Activated gamma-delta T cell treated with Interleukin-2 at 50 U/mL for 16 hours (primary cell): Measurements from ENCODE around the gene CPB1.
"Not testable (repeated sequence)": the region's sequence is repeated elsewhere in the genome, so short reads cannot be mapped to it uniquely, and the experiment has no call there.

Source experiments
- DNase-seq: peaks from one replicate; pipeline ENCODE4 v3.0.0-alpha.2; 2020

Gene CPB1

DNA sequence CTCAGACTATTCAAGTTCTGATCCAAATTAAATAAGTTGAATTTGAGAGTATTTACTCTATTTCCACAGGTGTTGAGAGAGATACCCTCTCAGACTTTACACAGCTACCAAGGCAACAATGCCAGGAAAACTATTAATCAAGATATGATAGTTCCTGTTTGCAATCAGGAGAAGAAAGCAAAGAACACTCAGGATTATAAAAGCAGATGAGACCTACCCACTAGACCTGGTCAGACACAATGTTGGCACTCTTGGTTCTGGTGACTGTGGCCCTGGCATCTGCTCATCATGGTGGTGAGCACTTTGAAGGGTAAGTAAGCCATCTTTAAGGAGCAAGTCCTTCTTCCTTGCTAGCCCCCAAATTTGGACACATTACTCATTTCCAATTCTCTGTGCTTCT is at the start of gene CPB1:
TSS of gene CPB1 (plus strand) at position 227 of the 400 bp plus-strand sequence. CDS start at position 240, 13 bp downstream.
- DNase-seq = no peak

DNA sequence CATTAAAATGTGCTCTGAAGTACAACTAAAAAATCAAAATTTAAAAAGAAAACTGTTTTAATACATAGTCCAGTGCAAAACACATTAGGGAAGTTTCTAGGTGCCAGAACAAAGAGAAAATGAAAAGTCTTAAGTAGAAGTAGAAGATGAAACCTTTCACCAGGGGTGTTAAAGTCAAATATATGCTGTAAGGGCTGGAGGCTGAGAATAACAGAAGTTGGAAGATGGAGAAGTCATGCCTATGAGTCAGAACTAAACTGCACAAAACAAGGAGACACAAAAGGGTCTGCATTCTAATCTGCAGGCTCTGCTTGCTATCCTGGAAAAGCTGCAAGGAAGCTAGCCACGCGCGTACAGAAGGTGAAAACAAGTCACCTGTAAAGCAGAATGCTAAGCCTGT is 48.7 kb upstream of the CPB1 start:
- DNase-seq = no peak

DNA sequence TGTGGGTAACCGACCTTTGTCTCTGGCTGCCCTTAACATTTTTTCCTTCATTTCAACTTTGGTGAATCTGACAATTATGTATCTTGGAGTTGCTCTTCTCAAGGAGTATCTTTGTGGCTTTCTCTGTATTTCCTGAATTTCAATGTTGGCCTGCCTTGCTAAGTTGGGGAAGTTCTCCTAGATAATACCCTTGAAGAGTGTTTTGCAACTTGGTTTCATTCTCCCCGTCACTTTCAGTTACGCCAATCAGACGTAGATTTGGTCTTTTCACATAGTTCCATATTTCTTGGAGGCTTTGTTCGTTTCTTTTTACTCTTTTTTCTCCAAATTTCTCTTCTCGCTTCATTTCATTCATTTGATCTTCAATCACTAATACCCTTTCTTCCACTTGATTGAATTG is 42.6 kb upstream of the CPB1 start:
- DNase-seq = not testable (repeated sequence)

DNA sequence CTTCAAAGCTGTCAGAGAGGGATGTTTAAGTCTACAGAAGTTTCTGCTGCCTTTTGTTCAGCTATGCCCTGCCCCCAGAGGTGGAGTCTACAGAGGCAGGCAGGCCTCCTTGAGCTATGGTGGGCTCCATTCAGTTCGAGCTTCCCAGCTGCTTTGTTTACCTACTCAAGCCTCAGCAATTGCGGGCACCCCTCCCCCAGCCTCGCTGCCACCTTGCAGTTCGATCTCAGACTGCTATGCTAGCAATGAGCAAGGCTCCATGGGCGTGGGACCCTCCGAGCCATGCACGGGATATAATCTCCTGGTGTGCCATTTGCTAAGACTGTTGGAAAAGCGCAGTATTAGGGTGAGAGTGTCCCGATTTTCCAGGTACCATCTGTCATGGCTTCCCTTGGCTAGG is 41.5 kb upstream of the CPB1 start:
- DNase-seq = not testable (repeated sequence)

DNA sequence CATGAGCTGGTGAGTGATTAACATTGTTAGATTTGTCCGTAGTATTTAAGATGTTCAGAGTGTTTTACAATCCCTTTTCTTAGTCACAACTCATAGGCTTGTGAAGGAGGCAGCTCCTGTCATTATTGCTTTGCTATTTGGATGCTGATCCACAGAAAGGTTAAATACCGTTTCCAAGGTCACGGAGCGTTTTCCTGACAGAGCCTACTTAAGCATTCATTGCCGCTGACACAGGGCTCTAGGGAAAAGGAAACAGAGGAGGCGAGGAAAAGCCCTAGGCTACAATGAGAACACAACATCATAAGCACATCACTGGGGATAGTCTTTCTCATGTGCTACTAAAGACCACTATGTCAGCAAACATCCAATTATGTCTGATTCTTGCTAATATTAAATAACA is 38.5 kb upstream of the CPB1 start:
- DNase-seq = no peak

DNA sequence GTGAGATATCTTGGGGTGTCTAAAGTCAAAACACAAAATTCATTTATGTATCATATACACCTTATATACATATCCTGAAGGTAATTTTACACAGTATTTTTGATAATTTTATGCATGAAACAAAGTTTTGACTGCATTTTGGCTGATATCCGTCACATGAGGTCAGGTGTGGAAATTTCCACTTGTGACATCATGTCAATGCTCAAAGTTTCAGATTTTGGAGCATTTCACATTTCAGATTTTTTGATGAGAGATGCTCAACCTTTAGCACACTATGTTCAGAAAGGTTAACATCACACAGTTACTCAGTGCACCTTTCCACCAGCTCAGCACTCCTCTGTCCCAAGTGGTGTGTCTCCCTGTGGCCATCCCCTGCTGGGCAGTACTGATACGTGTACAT is 37.7 kb upstream of the CPB1 start:
- no peak for DNase-seq

DNA sequence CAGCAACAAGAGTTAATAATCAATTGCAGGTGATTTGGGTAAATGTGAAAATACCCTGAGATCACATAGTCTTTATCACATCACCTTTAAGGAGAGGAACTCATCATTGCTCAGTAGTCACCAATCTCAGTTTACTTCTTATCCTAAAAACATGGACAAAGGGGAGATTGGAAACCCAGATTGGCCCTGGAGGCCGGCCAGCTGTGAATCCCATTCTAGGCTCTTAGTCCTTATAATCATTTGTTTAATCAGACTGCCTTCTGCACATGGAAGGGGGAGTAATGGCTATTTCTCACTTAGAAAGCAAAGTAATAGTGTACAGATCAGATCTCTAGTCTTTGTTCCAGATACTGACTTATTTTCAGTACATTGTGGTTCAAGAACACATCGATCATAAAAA is 37.2 kb upstream of the CPB1 start:
- no peak for DNase-seq

DNA sequence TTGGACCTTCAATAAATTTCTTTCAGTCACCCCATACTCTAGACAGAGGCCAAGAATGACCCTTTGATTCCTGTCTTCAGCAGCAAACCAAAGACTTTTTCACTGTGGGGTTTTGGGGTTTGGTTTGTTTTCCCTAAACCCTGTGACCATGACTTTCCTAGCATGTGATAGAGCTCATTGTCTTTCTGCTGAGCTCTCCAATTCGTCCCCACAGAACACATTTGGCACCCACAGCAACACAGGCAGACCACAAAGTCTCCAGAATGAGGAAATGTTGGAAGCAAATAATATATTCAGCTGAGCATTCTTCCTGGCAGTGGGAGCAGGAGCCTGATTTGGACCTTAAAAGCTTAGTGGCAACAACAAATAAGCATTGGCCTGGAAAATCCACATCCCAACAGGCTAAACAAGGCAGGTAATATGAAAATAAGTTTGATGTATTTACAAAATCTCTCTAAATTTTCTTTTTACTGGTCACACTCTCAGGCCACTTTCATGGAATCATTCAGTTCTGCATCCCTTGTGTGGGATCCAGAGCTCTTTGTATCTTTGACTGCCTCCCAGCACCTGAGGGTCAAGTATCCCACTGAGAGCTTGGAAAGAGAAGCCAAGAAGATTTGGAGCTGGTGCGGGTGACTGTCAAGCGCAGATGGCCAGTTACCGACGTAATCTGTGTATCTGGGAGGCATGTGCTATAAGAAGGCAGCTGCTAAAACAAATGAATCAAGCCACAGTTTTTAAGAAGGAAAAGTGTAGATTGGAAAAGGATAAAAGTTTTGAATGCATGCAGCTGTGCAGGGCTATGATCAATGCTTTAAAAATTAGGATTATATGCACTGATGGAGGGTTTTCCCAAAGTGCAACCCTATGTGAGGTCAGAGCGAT is 36.5 kb upstream of the CPB1 start:
- DNase-seq = no peak

DNA sequence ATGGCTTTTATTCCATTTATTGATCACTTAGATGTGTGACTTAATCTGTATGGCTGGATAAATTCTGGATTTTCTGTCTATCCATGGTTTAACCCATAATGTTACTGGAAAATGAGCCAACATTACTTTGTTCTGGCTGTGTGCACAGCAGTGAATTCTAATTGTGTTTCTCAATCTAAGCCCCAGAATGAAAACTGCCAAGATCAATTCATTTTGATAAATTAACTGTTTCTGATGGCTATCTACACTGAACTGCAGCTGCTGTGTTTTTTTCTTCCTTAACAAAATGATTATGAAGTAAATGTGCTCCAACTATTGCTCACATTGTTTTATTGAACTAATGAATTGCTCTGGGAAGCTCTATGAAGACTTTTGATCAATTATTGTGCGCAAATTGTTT is 35.7 kb upstream of the CPB1 start:
- no peak for DNase-seq

DNA sequence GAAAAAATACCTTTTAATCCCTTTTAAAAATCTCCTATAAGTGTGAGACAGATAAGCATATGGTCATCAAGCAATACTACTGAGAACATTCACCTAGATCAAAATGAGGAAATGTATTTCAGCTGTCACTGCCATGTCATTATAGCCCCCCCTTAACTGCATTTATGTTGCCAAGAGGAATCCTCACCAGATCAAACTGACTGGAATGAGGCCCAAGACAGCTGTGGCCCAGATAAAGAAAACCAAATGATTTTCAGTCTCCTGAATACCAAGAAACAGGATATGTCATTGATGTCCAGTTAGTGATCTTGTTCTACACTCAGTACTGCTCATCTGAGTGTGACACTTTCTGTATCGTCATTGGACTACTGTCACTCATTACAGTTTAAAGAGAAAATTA is 35.1 kb upstream of the CPB1 start:
- DNase-seq = no peak

DNA sequence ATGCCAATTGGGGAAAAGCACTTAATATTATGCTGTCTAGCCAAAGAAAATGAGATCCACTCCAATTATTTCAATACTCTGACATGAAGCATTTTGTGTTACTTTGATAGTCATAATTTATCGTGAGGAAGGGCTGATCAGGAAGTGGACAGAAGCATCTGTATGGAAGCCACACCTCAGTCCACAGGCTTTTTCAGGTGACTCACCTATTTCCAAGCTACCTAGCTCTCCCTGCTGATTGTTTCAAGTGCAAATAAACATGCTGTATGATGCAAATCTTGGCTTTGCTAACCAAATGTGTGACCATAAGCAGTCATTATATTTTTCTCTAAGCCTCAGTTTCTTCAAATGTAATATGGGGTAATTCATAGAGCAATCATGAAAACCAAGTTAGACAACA is 30.8 kb upstream of the CPB1 start:
- no peak for DNase-seq

DNA sequence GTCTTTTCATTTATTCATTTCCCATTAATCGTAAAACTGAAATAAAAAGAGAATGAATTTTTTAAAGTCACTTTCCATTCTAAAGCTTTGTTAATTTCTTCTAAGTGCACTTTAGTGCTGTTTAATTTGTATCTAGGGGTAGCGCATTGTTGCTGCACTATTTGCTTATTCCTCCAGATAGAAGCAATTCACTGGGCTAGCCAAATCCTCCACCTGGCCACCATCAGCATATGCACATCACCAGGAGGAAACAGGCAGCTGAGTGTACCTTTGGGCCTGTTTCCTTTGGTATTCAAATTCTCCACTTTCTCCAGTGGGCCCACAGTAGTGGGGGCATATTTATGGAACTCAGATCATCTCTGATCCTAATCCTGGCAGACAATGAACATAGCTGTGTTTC is 29.8 kb upstream of the CPB1 start:
- DNase-seq = no peak

DNA sequence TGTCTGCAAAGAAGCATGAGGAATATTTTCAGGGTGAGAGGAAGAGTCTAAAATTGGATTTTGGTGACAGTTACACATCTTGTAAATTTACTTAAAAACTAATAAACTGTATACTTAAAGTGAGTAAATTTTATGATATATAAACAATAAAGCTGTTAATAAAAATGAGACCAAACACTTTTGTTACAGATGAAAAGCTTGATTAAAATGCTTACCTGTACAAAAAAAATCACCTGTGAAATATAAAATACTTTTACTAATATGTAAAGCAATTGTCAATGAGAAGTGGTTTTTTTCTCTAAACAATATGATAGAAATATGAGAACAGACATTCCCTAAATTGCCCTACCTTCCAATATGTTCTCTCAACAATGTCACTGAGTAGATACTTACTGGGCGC is 27.2 kb upstream of the CPB1 start:
- no peak for DNase-seq

DNA sequence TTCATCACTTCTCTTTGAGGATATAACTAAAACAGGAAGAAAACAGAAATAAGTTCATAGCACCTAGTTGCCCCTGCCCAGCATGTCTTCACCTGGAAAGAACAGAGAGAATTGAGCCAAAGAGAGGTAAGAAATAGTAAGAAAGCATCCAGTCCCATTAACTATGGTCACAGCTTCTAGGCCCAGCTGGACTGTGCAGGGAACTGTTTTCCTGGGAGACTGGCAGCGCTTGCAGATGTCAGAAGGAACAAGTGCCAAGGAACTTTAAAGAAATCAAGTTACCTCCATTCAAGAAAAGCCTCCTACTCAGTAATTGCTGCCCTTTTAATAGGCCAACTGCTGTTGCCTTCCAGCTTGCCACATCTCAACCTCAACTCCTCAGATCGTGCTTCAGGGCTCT is 17.8 kb upstream of the CPB1 start:
- no peak for DNase-seq

DNA sequence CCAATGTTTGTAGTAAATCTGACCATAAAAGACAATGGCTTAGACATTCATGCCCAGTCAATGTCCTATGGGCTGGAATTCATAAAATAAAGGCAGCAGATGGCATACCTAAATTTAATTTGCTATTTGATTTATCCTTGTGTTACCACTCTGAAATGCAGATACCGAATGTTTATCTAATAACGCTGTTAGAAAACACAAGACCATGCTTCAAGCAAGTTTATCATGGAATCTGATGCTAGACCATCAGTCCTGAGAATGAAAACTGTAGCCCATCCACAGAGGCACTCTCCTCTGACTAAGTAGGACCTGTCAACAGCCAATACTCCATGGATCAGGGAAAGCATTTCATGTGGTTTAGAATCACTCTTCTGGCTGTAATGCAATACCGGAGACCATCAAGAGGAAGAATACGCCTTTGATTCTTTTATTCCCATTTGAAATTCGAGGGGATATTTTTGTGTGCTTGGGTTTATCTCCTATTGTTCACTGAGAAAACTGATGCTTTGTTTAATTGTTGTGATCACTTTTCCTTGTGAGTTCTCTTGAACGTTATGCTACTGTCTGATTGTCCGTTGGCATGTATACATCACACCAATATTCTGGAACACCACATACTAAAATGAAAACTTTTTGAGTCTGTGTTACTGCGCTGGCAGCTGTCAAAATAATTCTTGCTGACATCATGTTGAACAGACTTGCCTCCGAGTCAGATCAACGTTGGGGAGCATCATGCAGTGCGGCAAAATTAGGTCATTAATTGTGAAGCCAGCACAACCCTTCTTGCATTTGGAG is 12.1 kb upstream of the CPB1 start:
- DNase-seq = no peak

DNA sequence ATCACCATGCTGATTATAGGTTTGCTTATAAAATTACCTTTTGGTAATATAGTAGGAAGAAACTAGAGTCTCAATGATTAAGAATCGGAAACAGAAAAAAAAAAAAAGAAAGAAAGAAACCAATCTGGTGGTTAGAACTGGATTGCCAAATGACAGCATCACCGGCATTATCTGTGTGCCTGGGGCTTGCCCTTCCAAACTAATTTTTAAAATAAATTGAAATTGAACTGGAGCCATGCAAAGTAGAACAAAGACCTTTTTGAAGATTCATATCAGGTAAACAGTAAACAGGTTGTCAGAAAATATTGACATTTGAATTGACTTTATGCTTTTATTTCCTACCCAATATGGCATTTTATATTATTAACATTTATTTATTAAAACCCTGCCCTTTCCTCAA is 11.2 kb upstream of the CPB1 start:
- no peak for DNase-seq

DNA sequence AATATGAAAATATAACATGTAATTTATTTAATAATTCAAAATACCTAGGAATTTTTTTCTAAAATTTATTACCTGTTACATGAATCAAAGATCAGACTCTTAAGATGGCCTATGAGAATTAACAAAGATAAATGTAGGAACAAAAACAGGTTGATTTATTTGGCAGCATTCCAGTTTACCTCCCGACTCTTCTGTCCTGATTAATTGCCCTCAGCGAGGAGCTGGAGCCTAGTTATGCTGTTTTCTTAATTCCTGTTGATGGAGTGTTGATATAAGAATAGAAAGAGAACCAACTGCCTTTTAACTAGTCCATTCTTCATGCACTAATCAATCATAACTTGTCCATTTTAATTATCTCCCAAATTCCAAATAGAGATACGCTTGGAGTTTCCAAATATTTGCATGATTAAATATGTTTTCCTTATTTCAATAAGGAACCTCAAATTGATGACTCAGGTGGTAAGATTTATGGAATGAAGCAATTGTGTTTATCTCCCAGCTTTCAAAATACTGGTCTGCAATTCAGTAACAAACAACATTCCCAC is 10.6 kb upstream of the CPB1 start:
- no peak for DNase-seq

DNA sequence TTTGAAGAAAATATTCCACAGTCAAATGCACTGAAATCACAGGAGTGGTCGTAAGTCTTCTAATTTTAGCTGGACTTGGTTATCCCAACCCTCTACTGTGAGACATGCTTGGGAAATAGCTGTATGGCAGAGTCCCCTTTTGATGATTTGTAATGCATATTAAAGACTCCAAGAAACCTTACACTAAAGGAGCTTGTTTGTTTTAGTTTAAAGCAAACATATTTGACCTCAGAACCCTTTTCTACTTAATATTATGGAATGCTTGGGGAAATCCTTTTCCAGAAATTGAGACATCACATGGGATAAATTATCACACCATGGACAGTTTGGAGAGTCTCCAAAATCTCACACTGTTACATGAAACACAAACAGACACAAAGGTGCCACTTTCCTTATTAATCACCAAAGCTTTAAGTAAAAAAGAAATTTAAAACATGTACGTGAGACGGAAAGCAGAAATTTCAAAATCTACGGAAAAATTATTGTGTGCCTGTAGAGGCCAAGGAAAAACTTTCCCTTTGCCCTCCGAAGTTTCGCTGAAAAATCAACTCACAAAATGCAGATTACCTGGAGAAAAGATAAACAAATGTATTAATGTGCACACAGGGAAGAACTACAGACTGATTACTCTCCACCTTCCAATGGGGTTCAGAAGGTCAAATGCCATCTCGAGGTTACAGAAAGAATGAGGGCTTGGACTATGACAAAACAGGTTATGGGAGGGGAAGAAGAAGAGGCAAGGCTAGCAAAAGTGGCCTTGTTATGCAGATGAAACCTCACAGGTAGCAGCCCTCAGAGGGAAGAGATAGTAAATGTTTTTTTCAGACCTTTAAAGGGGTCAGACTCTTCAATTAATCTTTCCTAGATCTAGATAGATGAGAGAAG is 7.0 kb upstream of the CPB1 start:
- no peak for DNase-seq

DNA sequence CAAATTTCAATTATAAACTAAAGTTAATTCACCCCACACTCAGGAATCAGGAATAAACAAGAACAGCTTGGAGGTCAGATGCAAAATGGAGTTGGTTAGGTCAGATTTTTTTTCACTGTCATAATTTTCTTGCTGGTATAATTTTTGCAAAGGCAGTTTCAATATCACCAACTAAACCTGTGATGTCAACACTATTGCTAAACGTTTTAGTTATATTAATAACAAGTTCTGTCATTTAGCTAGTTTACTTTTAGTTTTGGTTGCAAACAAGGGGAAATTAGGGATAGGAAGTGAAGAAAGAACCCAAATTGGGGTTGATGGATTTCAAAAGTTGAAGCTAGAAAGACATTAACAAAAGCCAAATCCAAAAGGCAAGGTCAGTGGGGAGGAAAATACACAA is 4.6 kb upstream of the CPB1 start:
- DNase-seq = no peak

DNA sequence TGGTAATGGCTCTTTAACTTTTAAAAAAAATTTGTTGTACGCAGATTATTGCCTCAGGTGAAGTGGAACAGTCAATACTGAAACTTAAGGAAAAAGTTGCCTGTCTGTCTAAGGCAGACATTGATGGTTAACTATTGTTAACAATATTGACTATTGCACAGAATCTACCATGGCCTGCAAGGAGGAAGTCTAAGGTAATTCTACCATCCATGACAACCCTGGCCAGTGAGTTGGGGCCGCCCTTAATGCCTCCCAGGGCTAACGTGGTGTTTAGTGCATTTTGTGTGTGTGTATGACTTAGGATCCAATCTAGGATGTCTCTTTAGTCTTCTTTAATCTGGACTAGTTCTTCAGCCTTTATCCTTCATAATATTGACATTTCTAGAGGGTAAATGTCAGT is 2.1 kb upstream of the CPB1 start:
- no peak for DNase-seq

DNA sequence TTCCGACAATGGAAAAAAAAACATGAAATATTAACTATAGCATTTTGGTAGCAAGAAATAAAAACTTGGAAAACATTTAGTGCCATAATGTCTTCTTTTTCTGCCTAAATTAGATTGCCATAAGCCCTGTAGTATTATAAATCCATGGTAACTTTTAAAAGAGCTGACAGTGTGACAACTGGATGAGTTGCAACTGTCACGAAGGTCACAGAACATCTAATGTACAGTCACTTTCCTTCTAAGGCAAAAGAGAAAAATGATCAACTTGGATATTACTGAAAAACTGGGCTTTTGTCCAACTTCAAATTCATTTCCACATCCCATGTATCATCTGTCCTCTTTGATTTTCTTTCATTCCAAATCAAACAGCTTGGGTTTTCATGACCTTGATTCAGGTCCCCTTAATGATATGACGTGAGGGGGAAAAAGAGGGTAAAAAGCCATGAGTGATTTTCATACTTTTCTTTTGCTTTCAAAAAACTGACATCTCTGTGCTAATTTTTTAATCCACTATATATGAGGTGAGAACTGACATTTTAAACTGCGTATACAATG is 602 bp downstream of the CPB1 start:
- DNase-seq = no peak

DNA sequence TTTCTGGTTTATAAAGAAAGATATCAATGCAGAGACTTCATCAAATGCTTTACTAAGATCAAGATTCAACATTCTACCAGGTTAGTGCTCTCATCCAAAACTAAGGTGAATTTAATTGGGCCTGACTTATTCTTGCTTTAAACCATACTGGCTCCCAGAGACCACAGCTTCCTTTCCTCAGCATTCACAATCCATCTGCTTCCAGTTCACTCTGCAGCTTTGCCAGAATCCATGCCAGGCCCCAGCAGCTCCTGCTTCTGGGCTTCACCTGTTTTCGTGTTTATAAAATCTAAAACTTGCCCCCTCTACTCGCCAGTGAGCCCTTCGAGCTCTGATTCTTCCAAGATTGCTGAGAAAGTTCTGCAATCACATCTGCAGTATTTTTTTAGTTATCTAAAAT is 2.3 kb downstream of the CPB1 start:
- DNase-seq = no peak

DNA sequence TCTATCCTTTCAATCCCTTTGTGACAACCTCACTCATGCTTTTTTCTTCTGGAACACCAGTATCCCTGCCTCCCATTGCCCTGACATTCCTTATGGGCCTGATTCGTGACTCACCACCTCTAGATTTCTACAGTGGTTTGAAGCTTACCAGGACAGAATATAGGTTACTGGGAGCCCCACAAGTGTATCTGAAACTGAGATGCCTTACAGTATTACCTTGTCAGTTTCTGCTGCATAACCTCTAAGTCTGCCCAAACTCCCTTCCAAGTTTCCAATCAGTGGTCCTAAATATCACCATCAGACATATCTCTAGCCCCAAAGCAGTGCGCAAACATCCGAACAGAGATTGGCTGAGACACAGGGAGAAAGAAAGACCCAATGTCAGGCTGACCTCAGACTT is 5.6 kb downstream of the CPB1 start:
- DNase-seq = no peak
